ENCODE measurements around the gene RIMS1.

DNA sequence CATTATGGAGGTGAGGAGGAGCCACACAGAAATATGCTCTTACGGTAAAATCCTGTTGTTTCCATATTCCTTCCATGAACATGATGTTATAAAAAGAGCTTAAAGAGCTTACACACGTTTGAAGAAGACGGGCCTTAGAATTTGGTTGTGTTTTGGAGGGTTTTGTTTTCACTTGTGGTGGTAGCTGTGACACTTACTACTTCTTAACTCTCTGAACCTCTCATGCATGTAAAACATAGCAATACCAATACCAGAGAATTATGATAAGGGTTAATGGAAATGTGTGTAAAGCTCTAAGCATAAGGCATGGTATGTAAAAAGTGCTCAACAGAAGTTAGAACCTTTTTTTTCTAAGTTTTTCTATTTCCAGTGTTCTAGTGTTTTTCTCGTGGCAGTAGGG is 479.4 kb downstream of the RIMS1 start:
- TF ChIP-seq, protein P1, sequence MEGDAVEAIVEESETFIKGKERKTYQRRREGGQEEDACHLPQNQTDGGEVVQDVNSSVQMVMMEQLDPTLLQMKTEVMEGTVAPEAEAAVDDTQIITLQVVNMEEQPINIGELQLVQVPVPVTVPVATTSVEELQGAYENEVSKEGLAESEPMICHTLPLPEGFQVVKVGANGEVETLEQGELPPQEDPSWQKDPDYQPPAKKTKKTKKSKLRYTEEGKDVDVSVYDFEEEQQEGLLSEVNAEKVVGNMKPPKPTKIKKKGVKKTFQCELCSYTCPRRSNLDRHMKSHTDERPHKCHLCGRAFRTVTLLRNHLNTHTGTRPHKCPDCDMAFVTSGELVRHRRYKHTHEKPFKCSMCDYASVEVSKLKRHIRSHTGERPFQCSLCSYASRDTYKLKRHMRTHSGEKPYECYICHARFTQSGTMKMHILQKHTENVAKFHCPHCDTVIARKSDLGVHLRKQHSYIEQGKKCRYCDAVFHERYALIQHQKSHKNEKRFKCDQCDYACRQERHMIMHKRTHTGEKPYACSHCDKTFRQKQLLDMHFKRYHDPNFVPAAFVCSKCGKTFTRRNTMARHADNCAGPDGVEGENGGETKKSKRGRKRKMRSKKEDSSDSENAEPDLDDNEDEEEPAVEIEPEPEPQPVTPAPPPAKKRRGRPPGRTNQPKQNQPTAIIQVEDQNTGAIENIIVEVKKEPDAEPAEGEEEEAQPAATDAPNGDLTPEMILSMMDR (IDR thresholded peaks at IDR 0.05; ENCODE audit: insufficient read depth, low read length, poor library complexity, severe bottlenecking) = no peak
- no peak for TF ChIP-seq EZH2phosphoT487 (conservative IDR thresholded peaks at IDR 0.05; ENCODE audit: low read length)

Measured in SU-DHL-6 (cell line).